Gastroesophageal sphincter (tissue), 3 donors: ENCODE results near the gene CD40.

Experiments used
- EP300 ChIP-seq: sonication (generic); formaldehyde crosslinking; IDR thresholded peaks from one replicate; pipeline ENCODE4 v1.6.1; 2017; ENCODE audit warnings: antibody characterized with exemption, mild to moderate bottlenecking
- POLR2AphosphoS5 ChIP-seq: sonication (generic); formaldehyde crosslinking; IDR thresholded peaks from one replicate; pipeline ENCODE4 v1.6.1; 2017; ENCODE audit warnings: antibody characterized with exemption
- TF ChIP-seq, protein P1 (sequence below), 4 experiments: fragments of 200-600 bp in 2 of 4; fragments of 450-650 bp in 2 of 4; sonication (generic) in 1 of 4; IDR thresholded peaks; one replicate each; pipeline ENCODE4 v1.5.1; 2017 to 2019; ENCODE audit warnings: antibody characterized with exemption in 4 of 4, mild to moderate bottlenecking in 2 of 4, moderate library complexity in 2 of 4

DNA sequence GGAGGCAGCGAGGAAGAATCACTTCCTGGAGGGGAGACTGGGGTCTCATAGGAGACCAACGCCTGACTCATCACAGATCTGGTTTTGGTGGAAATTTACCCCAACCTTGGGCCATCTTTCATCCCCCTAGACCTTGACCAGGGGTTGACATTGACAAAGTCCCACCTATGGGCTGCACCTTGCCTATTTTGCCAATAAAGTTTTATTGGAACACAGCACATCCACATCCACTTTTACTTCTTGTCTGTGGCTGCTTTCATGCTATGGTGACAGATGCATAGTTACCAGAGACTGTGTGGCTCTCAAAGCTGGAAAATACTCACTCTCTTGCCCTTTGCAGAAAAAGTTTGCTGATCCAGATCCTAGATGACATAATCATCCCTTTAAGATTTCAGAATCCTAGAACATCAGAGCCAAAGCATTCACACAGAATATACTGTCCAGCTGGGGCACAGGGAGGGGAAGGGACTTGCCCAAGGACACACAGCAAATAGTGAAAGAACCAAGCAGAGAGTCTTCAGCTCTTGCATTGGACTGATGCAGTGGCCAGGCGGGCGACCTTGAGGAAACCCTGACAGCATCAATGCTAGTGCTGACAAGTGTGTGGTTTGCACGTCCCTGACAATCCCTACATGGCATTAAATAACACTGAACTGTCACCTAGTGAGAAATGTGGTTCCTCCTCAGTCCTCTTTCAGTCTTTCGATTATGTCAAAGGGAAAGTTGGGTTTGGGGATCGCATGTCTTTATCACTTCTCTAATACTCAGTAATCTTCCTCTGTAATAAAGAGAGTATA lies 41.2 kb downstream of the CD40 start:
- TF ChIP-seq POLR2AphosphoS5 = no peak
- TF ChIP-seq, protein P1, sequence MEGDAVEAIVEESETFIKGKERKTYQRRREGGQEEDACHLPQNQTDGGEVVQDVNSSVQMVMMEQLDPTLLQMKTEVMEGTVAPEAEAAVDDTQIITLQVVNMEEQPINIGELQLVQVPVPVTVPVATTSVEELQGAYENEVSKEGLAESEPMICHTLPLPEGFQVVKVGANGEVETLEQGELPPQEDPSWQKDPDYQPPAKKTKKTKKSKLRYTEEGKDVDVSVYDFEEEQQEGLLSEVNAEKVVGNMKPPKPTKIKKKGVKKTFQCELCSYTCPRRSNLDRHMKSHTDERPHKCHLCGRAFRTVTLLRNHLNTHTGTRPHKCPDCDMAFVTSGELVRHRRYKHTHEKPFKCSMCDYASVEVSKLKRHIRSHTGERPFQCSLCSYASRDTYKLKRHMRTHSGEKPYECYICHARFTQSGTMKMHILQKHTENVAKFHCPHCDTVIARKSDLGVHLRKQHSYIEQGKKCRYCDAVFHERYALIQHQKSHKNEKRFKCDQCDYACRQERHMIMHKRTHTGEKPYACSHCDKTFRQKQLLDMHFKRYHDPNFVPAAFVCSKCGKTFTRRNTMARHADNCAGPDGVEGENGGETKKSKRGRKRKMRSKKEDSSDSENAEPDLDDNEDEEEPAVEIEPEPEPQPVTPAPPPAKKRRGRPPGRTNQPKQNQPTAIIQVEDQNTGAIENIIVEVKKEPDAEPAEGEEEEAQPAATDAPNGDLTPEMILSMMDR (IDR thresholded peaks at IDR 0.05) = no peak
- no peak for TF ChIP-seq EP300
